ENCODE measurements around the gene PGBD5.
"Not testable (repeated sequence)": the region's sequence is repeated elsewhere in the genome, so short reads cannot be mapped to it uniquely, and the experiment has no call there.

PGBD5 gene, protein sequence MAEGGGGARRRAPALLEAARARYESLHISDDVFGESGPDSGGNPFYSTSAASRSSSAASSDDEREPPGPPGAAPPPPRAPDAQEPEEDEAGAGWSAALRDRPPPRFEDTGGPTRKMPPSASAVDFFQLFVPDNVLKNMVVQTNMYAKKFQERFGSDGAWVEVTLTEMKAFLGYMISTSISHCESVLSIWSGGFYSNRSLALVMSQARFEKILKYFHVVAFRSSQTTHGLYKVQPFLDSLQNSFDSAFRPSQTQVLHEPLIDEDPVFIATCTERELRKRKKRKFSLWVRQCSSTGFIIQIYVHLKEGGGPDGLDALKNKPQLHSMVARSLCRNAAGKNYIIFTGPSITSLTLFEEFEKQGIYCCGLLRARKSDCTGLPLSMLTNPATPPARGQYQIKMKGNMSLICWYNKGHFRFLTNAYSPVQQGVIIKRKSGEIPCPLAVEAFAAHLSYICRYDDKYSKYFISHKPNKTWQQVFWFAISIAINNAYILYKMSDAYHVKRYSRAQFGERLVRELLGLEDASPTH

GRCh38 chr1:230426246-230427093 is at the start of gene PGBD5:
Gene PGBD5 (minus strand): TSS chr1:230426332. CDS start chr1:230425928, 404 bp downstream.
- peak; percentile 11 to 12 for DNase-seq (ENCODE audit: low read depth in 2 of 2)

GRCh38 chr1:230474924-230475323 is 48.8 kb upstream of the PGBD5 start:
- not testable (repeated sequence) for DNase-seq (ENCODE audit: low read depth in 2 of 2)

DNA sequence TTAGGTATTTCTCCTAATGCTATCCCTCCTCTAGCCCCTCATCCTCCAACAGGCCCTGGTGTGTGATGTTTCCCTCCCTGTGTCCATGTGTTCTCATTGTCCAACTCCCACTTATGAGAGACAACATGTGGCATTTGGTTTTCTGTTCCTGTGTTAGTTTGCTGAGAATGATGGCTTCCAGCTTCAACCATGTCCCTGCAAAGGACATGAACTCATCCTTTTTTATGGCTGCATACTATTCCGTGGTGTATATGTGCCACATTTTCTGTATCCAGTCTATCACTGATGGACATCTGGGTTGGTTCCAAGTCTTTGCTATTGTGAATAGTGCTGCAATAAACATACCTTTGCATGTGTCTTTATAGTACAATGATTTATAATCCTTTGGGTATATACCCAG is 44.6 kb upstream of the PGBD5 start:
- not testable (repeated sequence) for DNase-seq (ENCODE audit: low read depth in 2 of 2)

- DNase-seq (ENCODE audit: low read depth in 2 of 2) = no peak
Observed at GRCh38 chr1:230469271-230469670, 43.1 kb upstream of the PGBD5 start.

DNA sequence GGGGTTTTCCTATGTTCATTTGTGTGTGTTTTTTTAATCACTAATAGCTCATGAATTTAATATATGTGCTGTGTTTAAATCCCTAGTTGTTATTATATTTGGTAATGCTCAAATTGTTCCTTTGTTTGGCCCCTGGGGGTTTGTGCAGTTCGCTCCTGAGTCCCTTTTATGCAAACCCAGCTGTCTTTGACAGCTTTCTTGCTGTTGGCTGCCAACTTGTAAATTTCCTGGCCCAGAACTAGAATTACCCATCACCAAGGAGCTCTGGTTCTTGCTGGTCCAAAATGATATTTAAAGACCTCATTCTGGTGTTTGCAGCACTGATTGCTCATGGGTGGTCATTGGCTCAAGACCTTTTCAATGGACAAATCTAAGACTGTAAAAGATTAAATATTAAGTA is 39.6 kb upstream of the PGBD5 start:
- no peak for DNase-seq (ENCODE audit: low read depth in 2 of 2)

- DNase-seq (ENCODE audit: low read depth in 2 of 2) = no peak
Observed at GRCh38 chr1:230464671-230465070, 38.5 kb upstream of the PGBD5 start.

DNA sequence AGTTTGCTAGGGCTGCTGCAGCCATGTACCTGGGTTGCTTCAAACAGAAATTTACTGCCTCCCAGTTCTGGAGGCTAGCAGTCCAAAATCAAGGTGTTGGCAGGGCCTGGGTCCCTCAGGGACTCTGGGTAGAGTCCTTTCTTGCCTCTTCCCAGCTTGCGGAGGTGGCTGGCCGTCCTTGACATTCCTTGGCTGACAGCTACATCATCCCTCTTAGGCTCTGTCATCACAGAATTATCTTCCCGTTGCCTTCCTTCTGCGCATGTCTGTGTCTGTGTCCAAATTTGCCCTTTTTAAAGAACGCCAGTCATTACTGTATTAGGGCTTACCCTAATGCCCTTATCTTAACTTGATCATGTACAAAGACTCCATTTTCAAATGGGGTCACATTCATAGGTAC is 37.6 kb upstream of the PGBD5 start:
- no peak for DNase-seq (ENCODE audit: low read depth in 2 of 2)

DNA sequence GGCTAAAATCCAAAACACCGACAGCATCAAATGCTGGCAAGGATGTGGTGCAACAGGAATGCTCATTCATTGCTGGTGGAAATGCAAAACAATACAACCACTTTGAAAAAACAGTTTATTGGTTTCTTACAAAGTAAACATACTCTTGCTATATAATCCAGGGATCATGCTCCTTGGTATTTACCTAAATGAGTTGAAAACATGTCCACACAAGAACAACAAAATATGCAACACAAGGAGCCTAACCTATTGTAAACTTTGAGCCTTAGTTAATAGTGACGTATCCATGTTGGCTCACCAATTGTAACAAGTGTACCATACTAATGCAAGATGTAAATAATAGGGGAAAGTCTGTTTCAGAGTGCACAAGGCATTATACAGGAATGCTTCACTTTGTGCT is 37.2 kb upstream of the PGBD5 start:
- DNase-seq (ENCODE audit: low read depth in 2 of 2) = no peak

DNA sequence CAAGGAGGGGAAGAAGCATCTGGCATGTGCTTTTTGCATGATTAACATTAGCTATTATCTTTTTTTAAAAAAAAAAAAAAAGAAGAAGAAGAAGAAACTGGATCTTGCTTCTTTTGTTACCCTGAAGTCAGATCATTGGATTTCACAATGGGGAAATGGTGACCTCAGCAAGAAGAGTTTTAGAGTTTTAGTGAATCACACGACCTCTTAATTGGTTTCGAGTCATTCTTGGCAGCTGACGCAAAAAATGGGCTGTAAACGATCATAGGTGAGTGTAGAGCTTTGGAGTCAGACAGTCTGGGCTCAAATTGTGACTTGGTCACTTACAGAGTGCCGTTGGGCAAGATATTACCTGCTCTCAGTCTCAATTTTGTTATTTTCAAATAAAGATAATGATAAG is 33.3 kb upstream of the PGBD5 start:
- DNase-seq (ENCODE audit: low read depth in 2 of 2) = peak; percentile 3 to 9

- DNase-seq (ENCODE audit: low read depth in 2 of 2) = no peak
Observed at GRCh38 chr1:230458509-230458908, 32.4 kb upstream of the PGBD5 start.

- DNase-seq (ENCODE audit: low read depth in 2 of 2) = no peak
Observed at GRCh38 chr1:230456478-230456877, 30.3 kb upstream of the PGBD5 start.

DNA sequence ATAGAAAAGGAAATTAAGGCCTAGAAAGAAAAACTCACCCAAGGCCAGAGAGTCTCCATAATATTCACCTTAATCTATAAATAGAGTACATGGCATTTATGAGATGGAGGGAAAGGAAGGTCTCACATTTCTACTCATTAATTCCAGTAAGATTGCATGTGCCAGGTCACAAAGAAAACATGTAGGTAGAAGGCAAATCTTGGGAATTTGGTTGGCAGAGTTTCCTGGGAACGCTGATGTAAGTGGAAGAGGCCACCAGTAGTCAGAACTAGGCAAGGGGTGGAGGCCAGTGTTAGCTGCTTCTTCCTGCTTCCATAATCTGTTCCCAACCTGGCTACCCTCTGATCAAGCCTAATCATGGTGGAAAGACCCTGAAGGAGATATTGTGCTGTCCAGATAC is 29.2 kb upstream of the PGBD5 start:
- DNase-seq (ENCODE audit: low read depth in 2 of 2) = no peak

DNA sequence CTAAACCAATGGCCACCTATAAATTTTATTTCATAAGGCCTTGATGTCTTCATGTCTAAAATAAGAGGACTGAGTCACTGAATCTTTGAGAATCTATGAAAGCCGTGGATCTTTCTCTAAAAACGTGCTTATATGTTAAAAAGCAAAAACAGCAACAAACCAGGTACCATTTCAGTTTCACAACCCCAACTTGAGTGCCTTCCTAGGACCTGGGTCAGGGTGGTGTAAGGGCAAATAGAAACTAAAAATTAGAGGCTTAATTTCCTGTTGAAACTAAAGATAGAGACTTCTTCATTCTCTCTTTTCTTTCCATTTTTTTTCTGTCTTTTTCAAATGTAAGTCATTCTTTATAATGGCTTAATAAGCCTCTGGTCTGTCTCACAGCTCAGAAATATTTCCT is 27.2 kb upstream of the PGBD5 start:
- no peak for DNase-seq (ENCODE audit: low read depth in 2 of 2)

DNA sequence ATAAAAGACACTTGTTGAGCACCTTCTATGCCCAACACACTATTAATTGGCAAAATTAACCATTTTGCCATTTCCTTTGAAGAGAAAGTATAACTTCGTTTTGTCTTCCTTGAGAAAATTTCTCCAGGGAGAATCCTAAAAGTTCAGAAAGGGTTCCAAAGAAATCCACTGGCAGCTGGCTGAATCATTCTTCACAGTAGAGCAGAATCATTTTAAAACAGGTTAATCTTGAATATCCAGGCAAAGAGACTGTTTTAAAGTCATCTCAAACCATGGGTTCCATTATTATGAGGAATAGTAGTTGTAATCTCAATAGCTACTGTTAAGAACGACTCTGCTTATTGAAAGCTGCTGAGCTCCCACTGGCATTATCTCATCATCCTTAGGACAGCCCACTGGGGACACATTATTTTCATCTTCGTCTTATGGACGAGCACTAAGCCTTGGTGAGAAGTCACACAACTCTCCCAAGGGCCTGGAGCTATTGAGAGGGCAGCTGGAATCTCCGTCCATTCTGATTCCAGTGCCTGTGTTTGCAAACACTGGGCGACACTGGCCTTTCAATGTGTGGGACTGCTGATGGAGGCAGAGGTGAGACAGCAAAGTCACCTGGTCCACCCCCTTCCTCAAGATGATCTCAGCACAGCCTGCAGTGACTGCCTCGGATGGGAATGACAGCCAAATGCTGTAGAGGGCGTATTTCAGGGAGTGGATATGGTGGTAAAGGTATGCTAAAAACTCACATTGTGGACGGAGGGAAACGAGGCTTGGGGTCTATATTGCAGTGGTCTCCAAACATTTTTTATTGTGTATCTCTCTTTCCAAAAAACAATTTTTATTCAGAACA is 15.3 kb upstream of the PGBD5 start:
- DNase-seq (ENCODE audit: low read depth in 2 of 2) = no peak

- DNase-seq (ENCODE audit: low read depth in 2 of 2) = no peak
Observed at GRCh38 chr1:230435108-230435507, 9.0 kb upstream of the PGBD5 start.

- no peak for DNase-seq (ENCODE audit: low read depth in 2 of 2)
Observed at GRCh38 chr1:230431527-230431926, 5.4 kb upstream of the PGBD5 start.

DNA sequence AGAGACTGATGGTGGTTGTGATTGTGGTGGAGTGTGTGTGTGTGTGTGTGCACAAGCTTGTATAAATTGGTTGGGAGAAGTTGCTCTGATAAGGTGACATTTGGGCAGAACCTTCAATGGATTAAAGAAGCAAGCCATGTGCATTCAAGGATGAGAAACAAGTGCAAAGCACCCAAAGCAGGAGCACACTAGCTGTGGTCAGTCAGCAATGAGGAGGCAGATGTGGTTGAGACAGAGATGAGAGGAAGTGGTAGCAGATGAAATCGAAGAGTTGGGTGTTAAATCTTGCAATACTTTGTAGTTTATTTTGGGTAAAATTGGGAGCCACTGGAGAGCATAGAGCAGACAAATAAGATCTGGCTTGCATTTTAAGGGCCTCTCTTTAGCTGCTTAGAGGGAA is 4.4 kb upstream of the PGBD5 start:
- no peak for DNase-seq (ENCODE audit: low read depth in 2 of 2)

- no peak for DNase-seq (ENCODE audit: low read depth in 2 of 2)
Observed at GRCh38 chr1:230429067-230429735, 3.1 kb upstream of the PGBD5 start.

DNA sequence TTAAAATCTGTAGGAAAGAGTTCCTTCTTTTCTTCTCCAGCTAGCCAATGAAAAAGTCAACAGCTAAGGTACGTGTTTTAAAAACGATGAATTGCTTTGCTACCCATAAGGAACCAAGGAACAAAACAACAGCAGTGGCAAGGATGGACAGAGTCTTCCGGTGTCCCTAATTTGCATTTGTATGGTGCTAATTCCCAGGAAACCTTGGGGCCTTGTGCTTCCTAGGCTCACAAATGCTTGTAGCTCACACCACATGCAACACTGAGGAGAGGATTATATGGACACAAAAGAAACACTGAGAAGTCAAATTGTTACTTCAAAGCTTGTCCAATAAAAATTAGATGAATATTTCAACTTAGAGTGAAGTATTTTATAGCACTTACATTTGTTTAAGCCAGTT is 1.8 kb upstream of the PGBD5 start:
- no peak for DNase-seq (ENCODE audit: low read depth in 2 of 2)

GRCh38 chr1:230427094-230427876 is 1.2 kb upstream of the PGBD5 start:
- DNase-seq (ENCODE audit: low read depth in 2 of 2) = no peak
